Left colon (tissue), 2 donors: ENCODE results near the gene ADAMTS19. TPM values are rescaled to one million over a fixed set of nuclear protein-coding genes. Genes with fewer than 3 reads are reported as not detected.
"Not testable (repeated sequence)": the region's sequence is repeated elsewhere in the genome, so short reads cannot be mapped to it uniquely, and the experiment has no call there.

ENCODE experiments used
- ATAC-seq: fragments of 200-7000 bp; cut with Tn5 transposase; one replicate; pipeline ENCODE4 v1.9.1; 2020; ENCODE audit warnings: mild to moderate bottlenecking, moderate library complexity
- DNase-seq, 2 donors: peaks; one replicate each; pipeline ENCODE4 v3.0.0-alpha.2; 2020
- intact Hi-C, 2 donors: fragments of 100-400 bp; cut with DNase I in 1 of 2; cut with micrococcal nuclease in 1 of 2; formaldehyde crosslinking; loops; one replicate each; pipeline versions ENCODE4 v1.11.2 to v1.14.0; 2022; cut with DNase I, micrococcal nuclease
- total RNA-seq, 2 donors: library from RNA; stranded (reverse); fragmentation: NEBNext Ultra II Directional; extraction: Animal tissue kit (Norgen Biotek cat#: 25700); gene quantifications; one replicate each; pipeline ENCODE4 v1.2.1, GENCODE V29; 2021
- donor health status: DM: no; HTN: no; CAD: no.
- donor health status: DM: yes; HTN: yes; CAD: no.

The ADAMTS19 gene
- total RNA-seq, 2 donors from 2014 or later, result 0.49 to 0.67 TPM

DNA sequence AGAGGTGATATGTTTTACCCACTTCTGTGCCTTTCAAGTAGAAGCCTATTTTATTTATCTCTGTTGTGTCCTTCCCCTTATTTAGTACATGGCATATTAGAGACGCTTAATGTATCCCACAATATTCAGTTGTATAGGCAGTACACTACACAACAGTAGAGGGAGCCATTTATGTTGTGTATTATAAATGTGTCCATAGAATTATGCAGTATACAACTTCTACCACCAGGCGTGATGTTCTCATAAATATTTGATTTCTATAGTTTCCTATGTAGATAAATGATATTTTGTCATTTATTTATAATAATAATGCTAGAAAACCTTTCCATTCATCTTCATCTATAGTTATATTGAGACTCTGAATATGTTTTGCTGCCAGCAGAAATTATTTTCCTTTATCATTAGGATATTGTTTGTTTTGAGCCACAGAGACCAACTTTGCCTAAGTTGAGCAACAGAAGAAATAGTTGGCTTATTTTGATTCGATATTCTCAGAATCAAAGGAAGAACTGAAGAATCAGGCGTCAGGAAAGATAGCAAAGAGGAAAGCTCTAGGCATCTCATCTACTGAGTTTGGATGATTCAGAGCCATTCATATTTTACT lies 81.7 kb downstream of the ADAMTS19 start:
- intact Hi-C loops, result no loop called here
- DNase-seq, result no peak

DNA sequence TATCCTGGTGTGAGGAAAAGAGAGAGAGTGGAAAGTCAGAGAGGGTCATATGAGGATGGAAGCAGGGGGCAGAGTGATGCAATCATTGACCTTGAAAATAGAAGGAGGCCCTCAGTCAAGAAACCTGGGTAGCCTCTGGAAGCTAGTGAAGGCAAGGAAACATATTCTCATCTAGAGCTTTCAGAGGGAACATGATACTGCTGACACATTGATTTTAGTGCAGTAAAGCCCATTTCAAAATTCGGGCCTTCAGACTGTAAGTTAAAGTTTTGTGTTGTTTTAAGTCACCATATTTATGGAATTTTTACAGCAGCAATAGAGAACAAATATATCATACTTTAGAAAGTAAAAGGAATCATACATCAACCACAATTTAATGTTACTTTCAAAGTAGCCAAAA lies 87.0 kb downstream of the ADAMTS19 start:
- intact Hi-C loops, result no loop called here
- ATAC-seq (no peak), DNase-seq (no peak)

More for the DNA sequence above, 81.7 kb downstream of the ADAMTS19 start:
- ATAC-seq, result no peak

DNA sequence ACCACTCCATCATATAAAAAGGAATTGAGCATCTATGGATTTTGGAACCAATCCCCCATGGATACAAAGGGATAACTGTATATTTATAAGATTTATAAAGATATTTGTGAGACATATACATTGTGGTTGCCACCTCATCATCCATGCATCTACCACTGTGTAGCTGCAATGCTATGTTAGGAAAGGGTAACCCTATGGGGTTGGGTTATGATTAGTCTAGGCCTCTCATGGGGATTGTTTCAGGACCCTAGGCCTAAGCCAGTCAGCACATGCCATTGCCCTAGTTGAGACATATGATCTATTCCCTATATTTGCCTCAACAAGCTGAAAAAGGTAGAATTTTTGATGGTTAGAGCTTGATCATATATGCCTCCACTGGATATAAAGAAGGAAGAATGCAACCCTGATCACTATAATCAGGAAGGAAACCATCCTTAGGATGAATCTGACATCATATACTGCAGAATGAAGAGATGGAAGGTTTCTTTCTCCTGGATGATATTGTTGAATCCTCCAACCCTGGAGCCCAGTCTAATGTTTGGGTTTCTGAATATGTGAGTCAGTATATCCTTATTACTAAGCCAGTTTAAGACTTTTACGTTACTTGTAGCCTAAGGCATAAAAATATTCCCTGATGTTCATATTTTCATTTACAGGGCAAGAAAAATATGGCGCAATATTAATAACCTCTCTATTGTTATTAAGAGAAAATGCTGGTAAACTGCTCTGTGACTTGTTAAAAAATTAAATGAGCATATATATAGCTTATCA lies 94.2 kb downstream of the ADAMTS19 start:
- ATAC-seq (no peak), DNase-seq (no peak)
- intact Hi-C loops, result no loop called here

DNA sequence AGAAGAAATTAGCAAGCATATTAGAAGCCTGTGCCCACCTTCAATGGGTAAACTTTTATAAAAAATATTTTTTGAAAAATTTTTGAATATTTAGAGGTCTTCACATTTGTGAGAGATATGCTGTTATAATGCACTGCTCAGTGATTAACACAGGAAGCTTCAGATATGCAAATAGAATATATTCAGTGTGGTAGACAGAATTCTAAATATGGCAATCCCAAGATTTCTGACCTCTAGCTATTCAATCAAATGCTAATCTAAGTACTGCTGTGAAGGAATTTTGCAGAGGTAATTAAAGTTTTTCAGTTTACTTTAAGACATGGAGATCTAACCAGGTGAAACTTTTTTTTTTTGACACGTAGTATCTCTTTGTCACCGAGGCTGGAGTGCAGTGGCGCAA lies 103.5 kb downstream of the ADAMTS19 start:
- ATAC-seq, result no peak

DNA sequence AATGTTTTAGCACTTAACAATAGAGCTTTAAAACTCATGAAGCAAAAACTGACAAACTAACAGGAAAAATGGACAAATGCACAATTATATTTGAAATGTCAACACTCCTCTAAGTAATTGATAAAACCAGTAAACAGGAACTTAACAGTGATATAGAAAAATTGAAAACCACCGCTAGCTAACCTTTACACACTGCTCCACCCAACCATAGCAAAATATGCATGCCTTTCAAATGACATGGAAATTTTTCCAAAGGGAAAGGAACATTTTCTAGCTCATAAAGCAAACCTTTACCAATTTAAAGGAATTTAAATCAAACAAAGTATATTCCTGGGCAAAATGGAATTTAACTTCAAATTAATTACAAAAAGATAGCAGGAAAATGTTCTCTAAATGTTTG lies 109.2 kb downstream of the ADAMTS19 start:
- no peak for ATAC-seq
- DNase-seq, result no peak
- intact Hi-C loops, result no loop called here

More for the DNA sequence above, 103.5 kb downstream of the ADAMTS19 start:
- intact Hi-C loops, result no loop called here
- DNase-seq, result no peak

DNA sequence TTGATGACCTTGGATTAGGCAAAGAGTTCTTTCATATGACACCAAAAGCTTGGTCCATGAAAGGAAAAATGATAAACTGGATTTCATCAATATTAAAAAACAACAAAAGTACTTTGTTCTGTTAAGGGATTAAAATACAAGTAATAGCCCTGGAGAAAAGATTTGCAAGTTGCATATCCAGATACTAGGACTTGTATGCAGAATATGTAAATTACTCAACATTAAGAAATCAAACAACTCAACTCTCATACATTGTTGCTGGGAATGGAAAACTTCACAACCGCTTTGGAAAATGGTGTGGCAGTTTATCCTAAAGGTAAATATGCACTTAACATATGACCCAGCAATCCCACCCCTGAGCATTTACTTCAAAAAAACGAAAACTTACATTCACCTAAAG lies 112.0 kb downstream of the ADAMTS19 start:
- DNase-seq (no peak), ATAC-seq (no peak)
- intact Hi-C loops, result no loop called here

DNA sequence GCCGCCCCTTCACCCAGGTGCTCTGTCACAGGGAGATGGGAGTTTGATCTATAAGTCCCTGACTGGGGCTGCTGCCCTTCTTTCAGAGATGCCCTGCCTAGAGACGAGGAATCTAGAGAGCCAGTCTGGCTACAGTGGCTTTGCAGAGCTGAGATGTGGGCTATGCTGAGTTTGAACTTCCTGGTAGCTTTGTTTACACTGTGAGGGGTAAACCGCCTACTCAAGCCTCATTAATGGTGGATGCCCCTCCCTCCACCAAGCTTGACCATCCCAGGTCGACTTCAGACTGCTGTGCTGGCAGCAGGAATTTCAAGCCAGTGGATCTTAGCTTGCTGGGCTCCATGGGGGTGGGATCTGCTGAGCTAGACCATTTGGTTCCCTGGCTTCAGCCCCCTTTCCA lies 124.4 kb downstream of the ADAMTS19 start:
- DNase-seq, ATAC-seq, intact Hi-C loops: not testable (repeated sequence)

DNA sequence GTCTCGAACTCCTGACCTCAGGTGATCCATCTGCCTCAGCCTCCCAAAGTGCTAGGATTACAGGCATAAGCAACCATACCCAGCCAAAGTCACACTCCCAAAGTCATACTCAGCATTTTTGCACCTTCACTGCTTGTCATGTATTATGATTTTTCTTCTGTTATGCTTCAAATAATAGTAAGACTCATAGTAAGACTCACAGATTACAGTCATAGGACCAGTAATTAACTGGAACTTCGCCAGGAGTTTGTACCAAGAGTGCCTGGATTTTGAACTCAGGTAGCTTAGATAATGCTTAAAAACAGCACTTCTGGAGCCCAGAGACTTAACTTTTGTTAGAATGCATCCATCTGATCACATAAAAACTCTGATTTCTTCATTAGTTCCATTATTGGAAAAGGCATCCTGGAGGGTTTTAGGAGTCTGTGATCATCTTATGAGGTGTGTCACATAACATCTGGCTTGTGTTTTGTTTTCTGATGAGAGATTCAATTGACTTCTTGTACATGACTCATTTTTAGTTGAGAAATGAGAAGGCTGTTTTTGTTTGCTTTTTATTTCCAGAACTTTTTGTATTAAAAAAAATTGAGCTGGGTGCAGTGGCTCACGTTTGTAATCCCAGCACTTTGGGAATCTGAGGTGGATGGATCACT lies 131.5 kb downstream of the ADAMTS19 start:
- no peak for DNase-seq
- no peak for ATAC-seq
- intact Hi-C loops, result no loop called here

DNA sequence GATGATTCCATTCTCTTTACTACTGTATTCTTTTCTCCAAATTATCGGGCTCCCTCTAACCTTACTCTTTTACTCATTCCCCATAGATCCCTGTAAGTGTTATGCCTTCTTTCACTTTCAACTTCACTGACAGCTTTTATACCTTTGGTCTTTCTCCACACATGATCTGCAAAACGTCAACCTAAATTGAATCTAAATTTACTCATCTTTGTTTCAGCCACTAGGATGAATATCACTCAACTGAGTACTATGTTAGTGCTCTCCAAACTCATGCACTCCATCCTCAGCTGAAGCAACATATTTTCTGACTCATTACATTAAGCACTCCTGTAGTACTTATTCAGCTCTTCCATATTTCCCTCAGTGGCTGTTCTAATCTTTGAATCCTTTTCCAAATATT lies 133.4 kb downstream of the ADAMTS19 start:
- no peak for DNase-seq
- no peak for ATAC-seq
- intact Hi-C loops, result no loop called here

DNA sequence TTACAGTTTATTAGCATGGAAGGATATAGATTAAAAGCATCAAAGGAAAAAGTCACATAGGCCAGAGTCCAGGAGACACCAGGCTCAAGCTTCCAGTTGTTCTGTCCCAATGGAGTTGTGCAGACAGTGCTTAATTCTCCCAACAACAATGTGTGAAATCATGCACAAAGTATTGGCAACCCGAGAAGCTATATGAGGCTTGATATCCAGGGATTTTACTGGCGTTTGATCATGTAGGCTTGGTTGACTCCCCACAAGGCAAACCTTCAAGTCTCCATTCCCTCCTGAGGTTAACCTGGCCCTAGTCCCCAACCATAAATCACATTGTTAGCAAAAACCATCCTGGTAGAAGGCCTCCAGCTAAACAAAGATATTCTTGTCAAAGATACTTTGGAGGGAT lies 141.5 kb downstream of the ADAMTS19 start:
- ATAC-seq (no peak), DNase-seq (no peak)
- intact Hi-C loops, result no loop called here

DNA sequence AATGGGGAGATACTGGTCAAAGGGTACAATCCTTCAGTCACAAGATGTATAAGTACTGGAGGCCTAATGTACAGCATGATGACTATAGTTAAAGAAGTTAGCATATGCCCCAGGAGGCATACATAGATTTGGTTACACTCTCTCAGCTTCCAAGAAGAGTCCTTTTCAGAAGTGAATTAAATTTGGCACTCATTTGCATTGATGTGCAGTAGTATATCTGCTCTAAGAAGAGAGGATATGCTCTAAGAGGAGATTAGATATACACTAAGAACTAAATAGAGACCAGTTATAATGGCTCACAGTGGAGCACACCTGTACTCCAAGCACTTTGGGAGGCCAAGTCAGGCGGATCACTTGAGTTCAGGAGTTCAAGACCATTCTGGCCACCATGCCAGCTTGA lies 148.3 kb downstream of the ADAMTS19 start:
- intact Hi-C loops, result no loop called here
- no peak for ATAC-seq
- DNase-seq, result no peak

DNA sequence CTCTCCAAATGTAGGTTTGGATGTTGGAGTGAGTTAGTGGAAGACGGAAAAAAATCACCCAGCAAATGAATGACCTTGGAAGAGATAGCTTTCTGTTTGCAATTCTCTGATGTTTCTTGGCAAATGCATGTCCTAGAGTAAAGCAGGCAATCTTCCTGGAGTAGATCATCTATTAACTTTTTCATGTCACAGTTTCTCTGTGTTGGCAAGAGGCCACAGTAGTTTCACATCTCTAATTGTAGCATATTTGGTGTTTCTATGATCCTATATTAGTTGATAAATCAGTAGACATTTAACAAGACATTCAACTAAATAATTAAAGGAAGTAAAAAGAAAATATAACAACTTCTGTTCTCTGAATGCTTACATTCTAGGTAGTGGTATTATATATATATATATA lies 149.6 kb downstream of the ADAMTS19 start:
- ATAC-seq, result no peak
- no peak for DNase-seq
- intact Hi-C loops, result no loop called here

DNA sequence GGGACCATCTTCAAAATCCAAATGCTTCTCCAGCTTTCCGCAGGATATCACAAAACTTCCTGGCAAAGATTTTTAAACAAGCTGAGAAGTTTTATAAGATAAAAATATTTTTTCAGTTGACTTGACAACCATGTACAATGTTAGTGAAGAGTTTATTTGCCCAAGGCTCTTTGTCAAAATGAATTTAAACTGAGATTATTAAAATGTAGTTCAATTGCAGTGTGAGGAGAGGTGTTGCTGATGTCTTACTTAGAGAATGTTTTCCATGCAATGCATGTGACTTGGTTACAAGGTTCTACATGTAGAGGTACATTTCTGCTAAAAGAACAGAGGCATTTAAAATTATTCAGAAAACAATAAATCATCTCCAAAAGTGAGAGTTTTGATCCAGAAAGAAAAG lies 156.4 kb downstream of the ADAMTS19 start:
- intact Hi-C loops, result no loop called here
- ATAC-seq (no peak), DNase-seq (no peak)

DNA sequence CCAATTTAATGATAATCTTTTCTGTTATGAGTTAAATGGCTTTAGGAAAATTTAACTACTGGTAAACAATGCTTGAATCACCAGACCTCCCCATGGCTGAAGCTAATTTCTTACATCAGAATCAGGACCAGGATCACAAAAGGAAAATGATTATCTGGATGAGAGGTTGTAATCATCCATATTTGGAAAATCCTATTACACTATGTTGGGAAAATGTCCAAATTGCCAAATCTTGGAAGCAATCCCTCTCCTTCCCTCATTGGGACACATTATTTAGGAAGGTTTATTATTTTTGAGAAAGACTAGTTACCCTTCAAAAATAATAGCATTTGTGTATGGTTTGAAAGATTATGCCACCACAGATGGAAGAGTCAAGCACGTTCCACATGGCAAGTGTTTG lies 157.1 kb downstream of the ADAMTS19 start:
- intact Hi-C loops, result no loop called here
- ATAC-seq (no peak), DNase-seq (no peak)

DNA sequence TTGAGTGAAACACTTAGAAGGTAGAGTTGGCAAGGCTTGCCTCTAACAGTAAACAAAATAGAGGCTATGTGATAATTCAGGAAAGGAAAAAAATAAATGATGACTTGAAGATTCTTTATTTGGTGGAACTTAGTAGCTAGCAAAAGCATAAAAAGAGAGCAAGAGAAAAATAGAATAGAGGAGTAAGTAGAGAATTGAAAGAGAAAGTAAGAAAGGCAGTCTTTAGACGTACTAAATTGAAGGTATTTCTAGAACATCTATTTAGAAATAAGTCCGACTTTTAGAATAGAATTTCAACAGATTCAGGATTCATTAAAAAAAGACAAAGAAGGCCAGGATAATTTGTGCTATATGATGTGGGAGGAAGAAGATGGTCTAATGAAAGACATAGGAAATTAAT lies 159.7 kb downstream of the ADAMTS19 start:
- ATAC-seq, result no peak
- DNase-seq, result no peak
- intact Hi-C loops, result no loop called here

DNA sequence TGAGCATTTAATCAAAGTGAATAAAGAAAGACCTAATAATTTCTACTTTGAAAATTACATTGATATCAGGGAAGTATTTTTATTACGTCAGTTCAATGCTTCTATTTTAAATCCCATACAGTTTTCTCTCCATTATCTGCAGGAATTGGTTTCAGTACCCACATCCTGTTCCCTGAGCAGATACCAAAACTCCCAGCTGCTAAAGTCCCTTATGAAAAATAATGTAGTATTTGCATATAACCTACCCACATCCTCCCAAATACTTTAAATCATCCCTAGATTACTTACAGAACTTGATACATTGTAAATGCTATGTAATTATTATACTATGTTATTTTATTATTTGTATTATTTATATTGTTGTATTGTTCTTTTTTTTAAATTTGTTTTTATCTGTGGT lies 162.4 kb downstream of the ADAMTS19 start:
- no peak for ATAC-seq
- intact Hi-C loops, result no loop called here
- no peak for DNase-seq

DNA sequence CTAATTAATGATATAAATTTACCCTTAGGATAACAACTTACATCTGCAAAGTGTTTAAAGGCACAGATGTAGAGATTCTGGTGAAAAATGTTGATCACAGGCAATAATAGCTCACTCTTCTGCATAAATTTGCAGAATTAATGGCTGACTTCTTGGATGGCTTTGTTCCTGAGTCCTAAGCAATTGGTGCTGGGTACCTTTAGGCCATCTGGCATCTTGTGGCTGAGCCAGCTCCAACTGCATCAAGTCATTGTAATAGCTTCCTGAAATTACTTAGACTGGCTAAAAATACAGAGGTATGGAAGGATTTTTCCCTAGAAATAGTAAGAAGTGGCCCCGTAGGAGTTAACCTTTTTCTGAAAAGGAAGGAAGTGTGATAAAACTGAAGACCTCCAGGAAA lies 169.5 kb downstream of the ADAMTS19 start:
- no peak for DNase-seq
- intact Hi-C loops, result no loop called here
- no peak for ATAC-seq

DNA sequence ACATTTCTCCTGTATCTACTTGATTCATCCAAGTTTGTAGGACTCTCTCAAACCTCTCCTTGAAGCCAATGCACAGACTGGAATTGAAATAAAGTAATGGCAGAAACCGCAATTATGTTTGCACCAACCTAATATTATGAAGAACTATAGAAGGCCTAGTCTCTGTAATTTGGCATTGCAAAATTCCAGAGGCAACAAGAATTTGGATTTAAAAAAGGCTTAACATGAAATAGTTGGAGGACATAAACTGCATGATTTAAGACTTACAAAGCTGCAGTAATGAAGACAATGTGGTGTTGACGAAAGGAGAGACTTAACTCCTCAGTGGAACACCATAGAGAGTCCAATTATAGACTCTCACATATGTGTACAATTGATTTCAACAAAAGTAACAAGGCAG lies 170.0 kb downstream of the ADAMTS19 start:
- DNase-seq (no peak), ATAC-seq (no peak)
- intact Hi-C loops, result no loop called here

DNA sequence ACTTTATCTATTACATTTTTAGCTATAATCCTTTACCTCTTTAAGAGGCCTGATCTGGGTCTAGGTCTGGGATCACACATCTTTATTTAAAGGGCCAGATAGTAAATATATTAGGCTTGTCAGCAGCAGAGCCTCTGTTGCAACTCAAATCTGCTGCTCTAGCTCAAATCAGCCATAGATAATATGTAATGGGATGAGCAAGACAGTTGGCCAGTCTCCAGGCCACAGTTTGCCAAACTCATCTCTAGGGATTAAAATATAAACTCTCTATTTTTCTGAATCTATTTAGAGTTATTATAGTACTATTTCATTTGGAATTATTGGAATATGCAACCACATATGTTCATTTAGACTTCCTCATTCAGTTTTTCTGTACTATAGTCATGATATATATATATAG lies 171.9 kb downstream of the ADAMTS19 start:
- no peak for ATAC-seq
- no peak for DNase-seq
- intact Hi-C loops, result no loop called here

DNA sequence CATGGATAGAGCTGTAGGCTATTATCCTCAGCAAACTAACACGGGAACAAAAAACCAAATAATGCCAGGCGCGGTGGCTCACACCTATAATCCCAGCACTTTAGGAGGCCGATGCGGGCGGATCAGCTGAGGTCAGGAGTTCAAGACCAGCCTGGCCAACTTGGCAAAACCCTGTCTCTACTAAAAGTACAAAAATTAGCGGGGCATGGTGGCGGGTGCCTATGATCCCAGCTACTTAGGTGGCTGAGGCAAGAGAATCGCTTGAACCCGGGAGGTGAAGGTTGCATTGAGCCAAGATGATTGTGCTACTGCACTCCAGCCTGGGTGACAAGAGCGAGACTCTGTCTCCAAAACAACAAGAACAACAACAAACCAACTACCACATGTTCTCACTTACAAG lies 177.4 kb downstream of the ADAMTS19 start:
- intact Hi-C loops, ATAC-seq: not testable (repeated sequence)

More for the DNA sequence above, 177.4 kb downstream of the ADAMTS19 start:
- DNase-seq, result not testable (repeated sequence)
